Endothelial cell of umbilical vein (primary cell): Measurements from ENCODE around the gene DAB1.

Source experiments
- CTCF ChIP-seq, 2 donors: IDR thresholded peaks; 1 replicate in 1 of 2; 2 replicates in 1 of 2; pipeline ENCODE4 v1.5.1; 2011; ENCODE audit warnings: low read length in 2 of 2, mild to moderate bottlenecking in 2 of 2, moderate library complexity in 2 of 2, control low read depth in 1 of 2, inconsistent platforms in 1 of 2, low read depth in 1 of 2; ENCODE audit not compliant: insufficient read depth in 1 of 2; ENCODE audit errors: extremely low read depth in 1 of 2
- EZH2 ChIP-seq: IDR thresholded peaks from 2 replicates; pipeline ENCODE4 v1.6.1; 2012; ENCODE audit warnings: borderline replicate concordance, low read depth, mild to moderate bottlenecking, moderate library complexity, low read length, inconsistent platforms; ENCODE audit not compliant: severe bottlenecking
- GATA2 ChIP-seq: IDR thresholded peaks from 2 replicates; pipeline ENCODE4 v1.7.0; 2011; ENCODE audit warnings: low read depth, mild to moderate bottlenecking, moderate library complexity, mixed read lengths, low read length; ENCODE audit not compliant: insufficient read length, insufficient read depth
- MAX ChIP-seq: IDR thresholded peaks from 2 replicates; pipeline ENCODE4 v1.6.1; 2011; ENCODE audit not compliant: insufficient read depth, insufficient read length
- MYC ChIP-seq: IDR thresholded peaks from one replicate; pipeline ENCODE4 v1.6.1; 2011; ENCODE audit warnings: mild to moderate bottlenecking, low read depth, low read length
- POLR2A ChIP-seq: IDR thresholded peaks from 2 replicates; pipeline ENCODE4 v1.6.1; 2012; ENCODE audit warnings: low read depth, mild to moderate bottlenecking, control low read depth, low read length
- POLR2AphosphoS5 ChIP-seq: IDR thresholded peaks from 2 replicates; pipeline ENCODE4 v1.6.1; 2012; ENCODE audit warnings: low read depth, mild to moderate bottlenecking, control low read depth, low read length, moderate library complexity; ENCODE audit not compliant: insufficient read depth

GRCh38 chr1:57418971-57419370 is 4.9 kb downstream of the DAB1 start:
- no peak for TF ChIP-seq POLR2AphosphoS5
- no peak for TF ChIP-seq POLR2A
- TF ChIP-seq CTCF (IDR thresholded peaks at IDR 0.05; ENCODE audit: extremely low read depth in 1 of 2, insufficient read depth in 1 of 2, low read depth in 1 of 2, low read length in 2 of 2) = no peak
- no peak for TF ChIP-seq EZH2
- TF ChIP-seq MAX = no peak
- TF ChIP-seq MYC = no peak
- no peak for TF ChIP-seq GATA2
